Transverse colon (tissue), 3 donors: ENCODE results near the gene RPL10.

ENCODE experiments used
- CTCF ChIP-seq, 5 experiments: fragments of 200-600 bp in 3 of 5; fragments of 450-650 bp in 2 of 5; sonication (generic) in 3 of 5; IDR thresholded peaks; 1 replicate in 2 of 5; 2 replicates in 3 of 5; pipeline ENCODE4 v1.5.1; 2016 to 2017; ENCODE audit warnings: antibody characterized with exemption in 5 of 5, inconsistent platforms in 3 of 5, mild to moderate bottlenecking in 2 of 5, moderate library complexity in 1 of 5
- EP300 ChIP-seq: sonication (generic); formaldehyde crosslinking; IDR thresholded peaks from one replicate; pipeline ENCODE4 v1.6.1; 2017; ENCODE audit warnings: antibody characterized with exemption, low read depth

DNA sequence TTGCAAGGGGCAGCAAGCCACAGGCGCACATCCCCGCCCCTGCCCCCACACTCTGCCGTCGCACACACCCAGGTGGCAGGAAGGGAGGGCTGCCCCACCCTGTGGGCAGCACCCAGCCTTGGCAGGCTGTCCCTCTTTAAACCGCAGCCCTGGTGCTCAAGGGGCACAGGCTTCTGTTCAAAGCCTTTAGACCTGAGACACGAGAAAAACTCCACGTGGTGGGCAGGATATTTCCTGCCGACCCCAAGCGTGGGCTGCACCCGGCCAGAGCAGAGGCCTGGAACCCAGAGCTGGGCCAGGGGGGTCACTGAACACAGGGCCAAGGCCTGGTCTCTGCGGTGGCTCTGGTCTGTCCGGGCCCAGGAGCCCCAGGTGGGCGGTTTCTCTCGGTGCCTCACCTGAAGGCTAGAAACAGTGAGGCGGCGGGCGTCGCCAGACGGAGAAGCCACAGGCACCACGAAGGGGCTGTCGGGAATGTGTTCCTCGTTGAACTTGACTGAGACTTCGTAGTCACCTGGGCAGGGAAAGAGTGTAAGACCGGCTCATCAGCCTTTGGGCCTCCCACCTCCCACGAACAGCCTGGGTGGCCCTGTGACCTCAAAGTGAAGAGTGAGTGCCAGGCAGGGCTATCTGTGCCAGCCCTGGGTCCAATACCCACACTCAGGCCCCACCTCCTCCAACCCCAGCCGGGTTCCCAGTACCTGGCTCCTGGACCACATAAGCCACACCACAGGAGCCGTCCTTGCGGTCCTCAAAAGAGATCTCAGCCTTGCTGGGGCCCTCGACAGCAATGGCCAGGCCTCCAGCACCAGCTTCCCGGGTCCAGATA lies 46.8 kb upstream of the RPL10 start:
- no peak for TF ChIP-seq CTCF (IDR thresholded peaks at IDR 0.05)
- TF ChIP-seq EP300 = no peak
